Stimulated activated CD4-positive, alpha-beta T cell treated with anti-CD3 and anti-CD28 coated beads, Interleukin-2, amount 100 ng/mL, for 4 hours (primary cell): Measurements from ENCODE around the gene TATDN2.
"Not testable (repeated sequence)": the region's sequence is repeated elsewhere in the genome, so short reads cannot be mapped to it uniquely, and the experiment has no call there.

ENCODE experiments used
- DNase-seq: peaks from one replicate; pipeline ENCODE4 v3.0.0-alpha.2; 2020; ENCODE audit warnings: low read depth

Gene TATDN2

DNA sequence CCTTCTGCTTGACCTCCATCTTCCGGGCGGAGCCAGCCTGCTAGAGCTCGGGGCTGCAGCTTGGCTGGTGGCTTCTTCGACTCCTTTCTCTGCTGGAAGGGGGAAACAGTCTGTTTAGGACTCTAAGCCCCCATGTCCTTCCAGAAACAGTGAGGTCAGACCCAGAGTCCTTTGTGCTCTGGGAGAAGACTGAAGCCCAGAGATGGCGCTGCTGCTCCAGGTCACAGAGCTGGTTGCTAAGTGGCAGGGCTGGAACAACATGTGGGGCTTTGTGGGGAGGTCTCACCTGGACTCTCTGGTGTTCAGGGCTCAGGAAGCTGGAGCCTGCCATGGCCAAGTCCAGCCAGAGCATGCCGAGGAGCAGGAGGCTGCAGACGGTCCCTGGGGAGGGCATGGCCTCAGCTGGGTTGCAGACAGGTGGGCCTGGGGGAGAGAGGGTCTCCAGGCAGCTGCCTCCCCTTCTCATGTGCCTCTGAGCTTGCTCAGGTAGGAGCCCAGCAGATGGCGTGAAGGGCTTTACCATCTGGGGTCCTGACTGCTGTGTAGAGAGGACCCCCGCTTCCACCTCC lies 41.6 kb downstream of the TATDN2 start:
- DNase-seq: no peak

DNA sequence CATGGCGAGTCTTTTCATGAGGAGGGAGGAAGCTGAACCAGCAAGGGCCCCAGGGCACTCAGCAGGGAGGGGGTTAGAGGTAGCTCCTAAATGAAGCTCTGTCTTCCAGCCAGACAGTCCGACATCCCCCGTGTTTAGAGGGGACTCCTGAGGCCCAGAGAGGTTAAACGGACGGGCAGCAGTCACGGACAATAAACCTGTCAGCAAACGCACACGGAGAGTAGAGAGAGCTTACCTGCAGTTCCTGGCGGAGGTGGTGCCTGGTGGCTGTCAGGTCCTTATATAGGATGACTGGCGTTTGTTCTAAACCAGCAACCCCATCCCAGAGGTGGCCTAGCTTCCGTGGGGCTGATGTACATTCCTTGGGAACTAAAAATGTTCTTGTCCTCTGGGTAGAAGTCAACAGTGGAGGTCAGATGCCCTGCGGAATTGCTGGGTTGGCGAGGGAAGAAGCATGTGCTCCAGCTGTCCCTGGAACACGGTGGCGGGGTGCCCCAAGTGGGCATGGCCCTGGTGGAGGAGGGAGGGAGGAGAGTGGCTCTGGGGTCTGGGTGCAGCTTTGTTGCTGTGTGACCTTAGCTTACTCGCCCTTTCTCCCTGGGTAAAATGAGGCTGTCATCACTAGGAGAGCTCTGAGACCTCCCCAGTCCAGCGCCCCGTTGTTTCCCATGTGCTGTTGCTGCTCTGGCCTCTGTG lies 42.4 kb downstream of the TATDN2 start:
- DNase-seq: no peak

DNA sequence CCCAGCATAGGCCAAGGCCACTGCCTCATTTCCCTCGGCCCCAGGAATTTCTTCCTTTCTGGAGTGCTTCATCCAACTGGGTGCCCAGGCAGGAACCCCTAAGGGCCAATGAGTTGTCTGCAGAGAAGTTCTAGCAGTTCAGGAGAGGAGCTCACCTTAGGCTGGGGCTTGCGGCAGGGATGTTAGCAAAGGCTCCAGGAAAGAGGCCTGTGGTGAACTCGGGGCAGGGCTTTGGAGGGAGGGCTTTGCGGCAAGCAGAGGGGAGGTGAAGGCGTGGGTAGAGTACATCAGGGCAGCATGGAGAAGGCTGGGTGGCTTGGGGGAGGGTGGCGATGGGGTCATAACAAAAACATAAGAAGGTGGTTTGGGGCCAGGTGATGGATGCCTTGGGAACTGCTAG lies 43.4 kb downstream of the TATDN2 start:
- DNase-seq: no peak

DNA sequence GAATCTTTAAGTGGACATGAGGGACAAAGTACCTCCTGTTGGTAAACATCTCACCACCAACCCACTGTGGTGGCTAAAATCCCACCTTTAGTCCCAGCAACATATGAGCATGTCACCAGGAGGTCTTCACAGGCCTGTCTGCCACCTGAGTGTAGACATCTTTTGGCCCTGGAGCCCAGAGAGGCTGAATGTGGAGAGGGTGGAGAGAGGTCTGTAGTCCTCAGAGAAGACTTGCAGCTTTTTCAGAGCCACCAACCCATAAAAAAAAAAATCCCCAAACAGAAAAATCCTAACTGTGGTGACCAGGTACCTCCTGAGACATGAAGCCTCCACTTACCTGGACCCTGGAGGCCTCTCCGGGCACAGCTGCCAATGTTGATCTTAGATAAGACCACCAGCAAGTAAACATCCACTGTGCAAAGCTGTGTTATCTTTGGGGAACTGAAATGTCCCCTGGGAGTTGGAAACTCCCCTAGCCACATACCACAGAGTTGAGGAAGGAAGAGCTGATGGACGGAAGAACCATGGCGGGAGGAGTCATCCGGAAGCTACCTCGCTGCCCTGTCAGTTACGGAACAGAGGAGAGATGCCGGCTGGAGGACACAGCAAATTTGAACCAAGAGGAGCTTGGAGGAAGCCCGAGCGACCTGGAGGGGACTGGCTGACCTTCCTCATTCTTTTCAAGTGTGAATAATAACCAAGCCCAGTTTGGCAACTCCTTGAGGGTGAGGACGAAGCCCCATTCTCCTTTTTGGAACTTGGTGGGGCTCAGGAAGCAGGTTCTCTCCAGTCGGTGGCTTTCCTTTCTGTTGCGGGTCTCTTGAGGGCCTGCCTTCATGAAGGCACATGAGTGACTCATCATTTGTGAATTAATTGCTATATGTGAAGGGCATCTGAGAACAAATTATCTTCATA lies 44.5 kb downstream of the TATDN2 start, which contains the start of gene GHRL:
Gene GHRL, minus strand, starts transcription at position 443 of the 915 bp plus-strand sequence. CDS start 2,767 bp downstream, outside the sequence.
- no peak for DNase-seq

DNA sequence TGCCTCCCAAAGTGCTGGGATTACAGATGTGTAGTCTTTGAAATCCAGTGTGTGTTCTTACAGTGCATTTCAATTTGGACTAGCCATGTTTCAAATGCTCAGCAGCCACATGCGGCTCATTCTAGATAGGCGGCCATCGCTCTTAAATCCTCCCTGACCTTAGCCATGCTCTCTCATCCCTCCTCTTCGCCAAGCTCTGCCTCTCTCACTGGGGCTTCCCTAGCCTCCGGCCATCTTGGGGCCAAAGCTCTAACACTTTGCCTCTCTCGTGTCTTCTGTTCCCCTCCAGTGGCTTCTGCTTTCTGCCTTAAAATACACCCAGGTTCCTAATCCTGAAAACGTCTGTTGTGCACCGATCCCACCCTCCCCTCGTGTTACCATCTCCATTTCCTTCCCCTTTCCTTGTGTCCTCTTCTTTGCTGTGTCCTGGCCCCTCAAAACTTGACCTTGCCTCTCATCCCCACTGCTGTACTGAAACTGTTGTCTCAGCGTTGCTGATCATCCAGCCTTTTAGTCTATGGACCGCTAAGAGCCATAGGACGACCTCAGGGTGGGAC lies 45.8 kb downstream of the TATDN2 start:
- no peak for DNase-seq

DNA sequence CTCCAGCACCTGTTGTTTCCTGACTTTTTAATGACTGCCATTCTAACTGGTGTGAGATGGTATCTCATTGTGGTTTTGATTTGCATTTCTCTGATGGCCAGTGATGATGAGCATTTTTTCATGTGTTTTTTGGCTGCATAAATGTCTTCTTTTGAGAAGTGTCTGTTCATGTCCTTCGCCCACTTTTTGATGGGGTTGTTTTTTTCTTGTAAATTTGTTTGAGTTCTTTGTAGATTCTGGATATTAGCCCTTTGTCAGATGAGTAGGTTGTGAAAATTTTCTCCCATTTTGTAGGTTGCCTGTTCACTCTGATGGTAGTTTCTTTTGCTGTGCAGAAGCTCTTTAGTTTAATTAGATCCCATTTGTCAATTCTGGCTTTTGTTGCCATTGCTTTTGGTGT lies 49.8 kb downstream of the TATDN2 start:
- DNase-seq: not testable (repeated sequence)

DNA sequence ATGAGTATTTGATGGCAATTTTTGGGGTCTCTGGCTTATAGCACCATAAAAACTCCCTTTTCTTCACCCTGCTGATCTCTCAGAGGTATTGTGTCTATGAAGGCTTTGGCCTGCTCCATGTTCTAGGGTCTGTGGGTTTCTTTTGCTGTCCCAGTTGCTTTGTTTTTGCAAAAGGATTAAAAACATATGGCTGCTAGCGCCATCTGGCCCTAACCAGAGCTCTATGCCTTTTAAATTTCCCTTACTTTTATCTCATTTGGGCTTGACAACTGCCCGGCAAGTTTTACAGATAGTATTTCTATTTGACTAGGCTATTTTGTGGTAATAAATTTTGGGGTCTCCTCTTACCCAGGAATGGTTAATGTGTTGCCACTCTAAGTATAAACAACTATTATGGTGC lies 50.9 kb downstream of the TATDN2 start:
- DNase-seq: no peak

DNA sequence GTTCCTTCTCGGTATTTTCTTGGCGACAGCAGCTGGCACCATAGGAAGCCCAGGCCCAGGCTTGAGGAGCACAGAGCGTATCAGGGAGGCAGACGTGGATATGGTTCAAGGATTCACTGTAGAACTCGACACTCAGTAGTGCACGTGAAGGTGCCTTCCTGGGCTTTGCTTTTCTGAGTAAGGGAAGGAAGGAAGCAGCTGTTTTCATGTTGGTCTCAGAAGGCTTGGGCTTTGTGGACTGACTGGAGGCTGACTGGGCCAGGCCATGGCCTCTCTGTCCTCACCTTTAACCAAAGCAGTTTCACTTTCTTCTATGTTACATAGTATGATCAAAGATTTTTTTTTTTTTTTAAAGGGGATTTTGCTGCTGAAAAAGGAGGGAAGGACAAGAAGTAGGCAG lies 51.4 kb downstream of the TATDN2 start:
- DNase-seq: no peak

DNA sequence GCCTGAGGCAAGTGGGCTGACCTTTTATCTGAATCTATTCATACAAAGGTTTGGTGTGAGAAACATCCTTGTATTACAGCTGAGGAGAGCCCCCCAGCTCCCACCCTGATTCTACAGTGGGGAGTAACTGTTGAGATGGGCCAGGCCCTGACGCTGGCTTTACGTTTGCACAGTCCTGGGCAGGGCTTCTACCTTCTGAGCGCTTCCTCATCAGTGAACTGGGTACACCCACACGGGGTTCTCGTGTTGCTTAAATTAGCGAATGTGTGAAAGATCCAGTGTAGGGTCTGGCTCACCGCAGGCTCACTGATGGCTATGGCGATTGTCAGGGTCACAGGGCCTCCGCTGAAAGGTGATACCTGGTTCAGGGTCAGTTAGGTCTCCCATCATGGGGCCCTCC lies 51.8 kb downstream of the TATDN2 start:
- DNase-seq: no peak

DNA sequence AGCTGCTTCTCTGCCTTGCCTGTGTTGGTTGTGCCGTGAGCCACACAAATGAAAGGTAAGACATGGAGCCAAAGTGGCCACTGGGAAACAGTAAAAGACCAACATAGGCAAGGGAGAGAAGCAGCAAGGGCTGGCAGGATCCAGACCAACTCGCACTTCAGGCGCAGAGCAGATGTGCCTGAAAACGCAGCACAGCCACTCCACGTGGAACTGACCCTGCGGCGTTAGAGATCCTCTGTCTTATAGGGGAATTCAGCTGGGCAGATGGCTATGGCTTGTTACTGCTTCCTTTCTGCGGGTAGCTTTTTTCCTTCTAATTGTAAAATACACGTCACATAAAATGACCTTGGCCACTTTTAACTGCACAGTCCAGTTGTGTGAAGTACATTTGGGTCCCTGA lies 54.8 kb downstream of the TATDN2 start:
- DNase-seq: no peak

DNA sequence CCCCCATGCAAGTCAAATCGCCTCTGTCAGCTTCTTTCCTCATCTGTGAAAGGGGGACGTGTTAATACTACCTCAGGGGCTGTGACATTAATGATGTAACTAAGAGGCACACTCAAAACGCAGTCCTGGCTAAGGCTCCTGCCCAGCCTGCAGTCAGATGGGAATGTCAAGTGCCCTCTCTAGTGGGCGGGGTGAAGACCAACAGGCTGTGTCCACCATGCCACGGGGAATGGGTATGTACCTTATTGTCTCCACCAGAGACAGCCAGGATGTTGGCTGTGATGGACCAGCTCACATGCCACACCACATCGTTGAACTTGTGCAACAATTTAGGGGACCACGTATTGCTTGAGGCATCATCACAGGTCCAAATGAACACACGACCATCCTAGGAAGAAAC lies 55.5 kb downstream of the TATDN2 start:
- no peak for DNase-seq

DNA sequence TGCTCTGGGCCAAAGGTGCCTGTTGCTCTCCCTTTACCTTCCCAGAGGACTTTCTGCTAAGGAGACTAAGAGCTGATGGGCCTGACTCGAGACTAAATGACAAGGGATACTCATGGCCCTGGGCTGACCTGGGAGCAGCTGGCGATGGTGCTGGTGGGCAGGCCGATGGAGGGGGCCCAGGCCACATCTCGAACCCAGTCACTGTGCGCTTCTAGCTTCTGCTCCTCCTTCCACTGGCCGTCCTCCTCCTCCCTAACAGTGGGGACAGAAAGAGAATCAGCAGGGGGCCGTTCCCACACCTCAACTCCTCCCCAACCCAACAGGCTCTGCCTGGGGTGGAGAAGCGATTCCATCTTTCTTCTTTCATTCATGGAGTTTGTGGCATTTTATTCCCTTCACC lies 56.6 kb downstream of the TATDN2 start:
- no peak for DNase-seq

DNA sequence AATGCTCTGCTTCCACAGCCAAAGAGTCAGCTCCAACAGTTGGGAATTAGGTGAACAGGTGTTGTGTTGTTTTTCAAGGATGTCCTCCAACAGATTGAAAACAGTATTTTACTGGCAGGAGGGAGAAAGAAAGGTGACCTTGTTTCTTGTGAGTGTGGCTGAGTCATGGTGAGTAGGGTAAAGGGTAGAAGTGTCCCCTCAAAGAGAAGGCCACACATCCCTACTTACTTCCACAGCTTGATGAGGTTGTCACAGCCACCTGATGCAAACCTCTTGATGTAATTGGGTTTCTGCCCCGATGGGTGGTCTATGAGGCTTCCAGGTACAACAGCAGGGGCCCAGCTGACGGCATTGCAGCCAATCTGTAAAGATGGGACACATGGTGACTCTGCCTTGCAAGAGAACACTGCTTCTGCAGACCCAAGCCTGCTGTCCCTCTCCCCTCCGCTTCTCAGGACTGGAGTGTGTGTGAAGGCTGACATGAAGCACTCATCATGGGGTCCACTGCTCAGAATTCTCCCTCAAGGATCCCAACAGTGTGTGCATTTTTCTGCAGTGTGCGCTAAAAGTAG lies 57.2 kb downstream of the TATDN2 start:
- no peak for DNase-seq

DNA sequence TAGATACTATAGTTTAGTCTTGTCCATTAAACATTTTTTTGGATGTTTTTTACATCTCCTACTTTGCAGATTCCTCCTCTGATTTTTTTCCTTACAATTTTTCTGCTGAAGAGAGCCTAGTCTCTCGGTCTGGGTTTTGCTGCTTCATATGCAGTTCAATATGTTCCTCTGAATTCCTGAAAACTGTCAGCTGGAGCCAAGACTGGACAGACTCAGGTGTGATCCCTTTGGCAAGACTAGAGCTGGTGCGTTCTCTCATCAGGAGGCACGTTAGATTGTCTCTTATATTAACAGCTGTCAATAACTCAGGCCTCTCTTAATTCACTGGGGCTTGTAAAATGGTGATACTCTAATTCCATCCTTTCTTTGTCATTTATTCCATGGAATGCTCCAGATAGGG lies 57.9 kb downstream of the TATDN2 start:
- DNase-seq: no peak

DNA sequence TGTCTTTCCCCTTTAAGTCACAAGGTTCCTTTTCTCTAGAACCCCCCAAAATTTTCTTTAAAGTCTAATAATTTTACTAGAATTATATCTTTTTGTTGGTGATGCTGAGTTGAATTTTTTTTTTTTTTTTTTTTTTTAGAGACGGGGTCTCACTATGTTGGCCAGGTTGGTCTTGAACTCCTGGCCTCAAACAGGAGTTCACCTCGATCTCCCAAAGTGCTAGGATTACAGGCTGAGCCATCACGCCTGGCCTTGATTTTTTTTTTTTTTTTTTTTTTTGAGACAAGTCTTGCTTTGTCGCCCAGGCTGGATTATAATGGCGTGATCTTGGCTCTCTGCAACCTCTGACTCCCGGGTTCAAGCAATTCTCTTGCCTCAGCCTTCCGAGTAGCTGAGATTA lies 60.4 kb downstream of the TATDN2 start:
- DNase-seq: no peak

DNA sequence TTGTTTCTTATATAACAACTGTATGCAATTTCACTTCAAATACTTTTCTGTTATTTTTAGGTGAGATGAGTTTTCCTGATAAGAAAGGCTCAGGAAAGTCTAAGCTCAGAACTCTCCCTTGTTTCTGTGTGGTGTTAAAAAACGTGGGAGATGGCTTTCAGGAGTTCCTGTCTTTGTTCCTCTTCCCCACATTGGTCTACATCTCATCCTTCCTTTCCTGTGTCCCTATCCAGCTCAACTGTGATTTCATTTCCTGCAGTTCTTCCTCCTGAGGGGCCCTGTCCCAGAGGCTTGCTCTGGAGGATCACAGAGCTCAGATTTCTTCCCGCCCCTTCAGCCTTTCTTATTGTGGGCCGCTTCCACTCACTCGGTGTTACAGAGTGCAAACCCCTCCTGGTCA lies 61.5 kb downstream of the TATDN2 start:
- no peak for DNase-seq

DNA sequence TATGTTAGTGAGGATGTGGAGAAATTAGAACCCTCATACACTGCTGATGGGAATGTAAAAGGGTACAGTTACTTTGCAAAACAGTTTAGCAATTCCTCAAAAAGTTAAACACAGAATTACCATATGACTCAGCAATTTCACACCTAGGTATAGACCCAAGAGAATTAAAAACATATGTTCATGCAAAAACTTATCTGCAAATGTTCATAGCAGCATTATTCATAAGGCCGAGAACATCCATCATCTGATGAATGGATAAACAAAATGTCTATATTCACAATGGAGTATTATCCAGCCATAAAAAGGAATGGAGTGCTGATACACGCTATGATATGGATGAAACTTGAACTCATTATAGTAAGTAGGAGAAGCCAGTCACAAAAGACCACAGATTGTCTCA lies 62.3 kb downstream of the TATDN2 start:
- no peak for DNase-seq

DNA sequence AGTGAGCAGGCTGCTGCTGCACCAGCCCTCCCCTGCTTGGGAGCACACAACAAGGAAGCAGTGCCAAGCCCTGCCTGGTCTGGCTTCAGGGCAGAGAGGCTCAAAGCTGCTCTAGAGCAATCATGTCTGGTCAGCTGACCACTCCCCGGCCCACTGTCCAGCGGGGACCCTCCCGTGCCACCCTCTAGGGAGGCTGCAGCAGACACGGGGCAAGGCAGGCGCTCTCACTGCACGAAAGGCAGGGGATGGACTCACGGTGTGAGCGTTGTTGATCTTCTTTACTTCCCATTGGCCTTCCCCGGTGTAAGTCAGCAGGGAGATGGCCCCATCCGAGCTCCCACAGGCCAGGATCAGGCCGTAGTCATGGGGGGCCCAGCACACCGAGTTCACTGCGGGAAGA lies 63.5 kb downstream of the TATDN2 start:
- no peak for DNase-seq

DNA sequence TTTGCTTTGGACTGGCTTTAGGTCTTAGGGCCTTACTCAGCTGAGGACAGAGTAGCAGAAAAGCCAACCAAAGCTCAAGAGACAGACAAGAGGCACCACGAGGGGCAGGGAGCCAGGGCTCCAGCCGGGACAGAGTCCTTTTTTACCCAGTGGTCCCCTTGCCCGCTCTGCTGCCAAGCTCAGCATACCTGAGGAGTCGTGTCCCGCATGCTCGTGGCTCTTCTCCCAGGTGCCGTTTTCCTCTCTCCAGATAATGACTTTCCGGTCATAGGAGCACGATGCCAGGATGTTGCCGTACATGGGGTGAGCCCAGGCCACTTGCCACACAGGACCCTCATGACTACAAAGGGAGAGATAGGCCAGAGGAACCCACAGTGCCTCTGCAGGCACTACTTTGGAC lies 64.1 kb downstream of the TATDN2 start:
- DNase-seq: no peak

DNA sequence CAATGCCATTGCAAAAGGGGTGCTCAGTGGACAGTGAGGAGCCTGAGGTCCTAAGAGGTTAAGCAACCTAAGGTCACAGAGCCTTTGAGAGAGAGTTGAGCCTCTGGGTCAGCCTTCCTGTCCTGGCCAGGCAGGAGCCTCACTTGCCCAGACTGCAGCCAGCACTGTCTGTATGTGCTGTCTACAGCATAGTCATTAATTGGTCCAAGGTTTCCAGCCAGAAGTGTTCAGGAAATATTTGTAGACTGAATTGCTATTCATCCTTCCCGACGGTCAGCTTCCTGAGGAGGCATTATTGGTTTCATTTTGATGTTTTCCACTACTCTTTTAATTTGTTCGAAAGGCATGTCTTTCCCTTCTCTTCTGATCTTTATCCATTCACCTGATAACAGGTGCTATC lies 64.6 kb downstream of the TATDN2 start:
- no peak for DNase-seq

DNA sequence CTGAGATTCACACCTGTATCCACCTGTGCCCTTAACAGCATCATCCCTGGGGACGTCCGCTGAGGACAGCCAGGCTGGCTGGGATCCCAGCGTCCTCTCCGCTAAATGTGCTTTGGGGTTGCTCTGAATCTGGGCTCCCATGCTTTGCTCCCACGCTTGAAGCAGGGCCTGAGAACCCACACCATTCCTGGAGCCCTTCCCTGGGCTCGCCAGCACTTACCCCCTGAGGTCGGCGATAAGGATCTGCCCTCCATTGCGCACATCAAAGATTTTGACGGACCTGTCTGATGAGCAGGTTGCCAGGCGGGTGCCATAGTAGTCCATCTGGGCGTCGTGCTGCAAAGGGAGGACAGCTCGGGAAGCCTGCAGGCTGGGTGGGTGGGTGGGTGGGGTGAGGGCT lies 66.8 kb downstream of the TATDN2 start:
- DNase-seq: no peak

DNA sequence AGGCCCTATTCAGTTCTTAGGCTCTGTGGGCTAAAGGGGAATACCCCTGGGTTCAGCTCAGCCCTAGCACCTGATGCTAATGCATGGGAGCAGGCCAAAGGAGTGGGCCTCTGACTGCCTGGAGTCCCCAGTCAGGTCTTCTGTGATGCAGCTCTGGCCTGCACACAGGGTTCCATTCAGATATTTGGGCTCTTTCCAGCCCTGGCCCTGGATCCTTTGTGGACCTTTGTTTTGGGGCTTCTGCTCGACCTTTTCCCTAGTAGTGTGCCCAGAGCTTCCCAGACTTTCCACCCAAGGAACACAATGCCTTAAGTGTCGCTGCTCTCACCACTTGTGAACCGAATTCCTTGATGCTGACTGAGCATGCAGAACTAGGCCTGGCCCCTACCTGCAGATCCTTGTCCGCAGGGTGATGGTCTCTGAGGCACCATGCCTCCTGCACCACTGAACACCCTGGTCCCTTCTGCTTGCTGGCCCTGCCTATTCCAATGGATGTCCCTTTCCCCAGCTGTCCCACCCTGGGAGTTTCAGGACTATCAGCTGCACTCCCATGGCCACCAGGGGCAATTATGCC lies 67.6 kb downstream of the TATDN2 start:
- DNase-seq: no peak
